GM19099 (cell line): ENCODE data around the gene PARN.

Experiments used
- POLR2A ChIP-seq: IDR thresholded peaks from 3 replicates; pipeline ENCODE4 v1.6.1; 2011; ENCODE audit warnings: low read depth; ENCODE audit not compliant: insufficient read length; ENCODE audit errors: extremely low read depth

PARN gene

GRCh38 chr16:14629919-14630619 is at the start of gene PARN:
Gene PARN (minus strand): TSS chr16:14630260. CDS start chr16:14630125, 135 bp downstream.
- TF ChIP-seq POLR2A: peak; percentile 98

GRCh38 chr16:14678748-14679497 is 48.9 kb upstream of the PARN start:
- TF ChIP-seq POLR2A: no peak

- TF ChIP-seq POLR2A: no peak
Measured at GRCh38 chr16:14677627-14678026, 47.6 kb upstream of the PARN start.

- TF ChIP-seq POLR2A: no peak
Measured at GRCh38 chr16:14676633-14677032, 46.6 kb upstream of the PARN start.

- peak; percentile 21 for TF ChIP-seq POLR2A
Measured at GRCh38 chr16:14672403-14672971, 42.4 kb upstream of the PARN start.

- TF ChIP-seq POLR2A: no peak
Measured at GRCh38 chr16:14669776-14670175, 39.7 kb upstream of the PARN start.

- TF ChIP-seq POLR2A: no peak
Measured at GRCh38 chr16:14668556-14669223, 38.6 kb upstream of the PARN start.

GRCh38 chr16:14667347-14668266 is 37.5 kb upstream of the PARN start:
- no peak for TF ChIP-seq POLR2A

- TF ChIP-seq POLR2A: peak; percentile 44
Measured at GRCh38 chr16:14658063-14658462, 28.0 kb upstream of the PARN start.

GRCh38 chr16:14652726-14653125 is 22.7 kb upstream of the PARN start:
- no peak for TF ChIP-seq POLR2A

- no peak for TF ChIP-seq POLR2A
Measured at GRCh38 chr16:14650629-14651028, 20.6 kb upstream of the PARN start.

- no peak for TF ChIP-seq POLR2A
Measured at GRCh38 chr16:14649816-14650215, 19.8 kb upstream of the PARN start.

GRCh38 chr16:14641926-14642325 is 11.9 kb upstream of the PARN start:
- TF ChIP-seq POLR2A: no peak

GRCh38 chr16:14641206-14641605 is 11.1 kb upstream of the PARN start:
- TF ChIP-seq POLR2A: no peak

GRCh38 chr16:14640538-14640937 is 10.5 kb upstream of the PARN start:
- TF ChIP-seq POLR2A: no peak
